Measurements from ENCODE around the gene PDXP. TPM values are rescaled to one million over a fixed set of nuclear protein-coding genes. Genes with fewer than 3 reads are reported as not detected.

Gene PDXP
- total RNA-seq, 1 experiment from 2014 or later = 24.5 TPM

DNA sequence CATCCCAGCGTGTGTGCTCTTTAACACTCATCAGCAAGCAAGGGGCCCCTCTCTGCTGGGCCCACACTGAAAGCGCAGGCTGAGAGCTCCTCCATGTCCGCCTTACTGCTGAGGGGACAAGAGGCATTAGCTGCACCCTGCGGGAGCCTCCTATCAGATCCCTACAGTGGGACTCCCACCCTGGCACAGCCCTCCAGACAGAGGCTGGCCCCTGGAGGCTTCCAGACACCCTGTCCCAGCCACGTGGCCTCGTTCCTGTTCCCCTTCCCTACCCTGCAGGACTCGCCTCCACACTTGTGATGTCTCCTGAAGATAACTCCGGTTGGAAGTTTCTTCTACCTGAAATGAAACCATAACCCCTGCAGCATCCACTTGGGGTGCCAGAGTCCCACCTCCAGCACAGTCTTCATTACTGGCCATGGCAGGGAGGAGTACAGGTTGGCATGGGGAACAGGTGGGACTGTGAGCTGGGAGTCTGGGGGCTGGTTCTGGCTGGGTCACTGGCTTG, 24.1 kb upstream of the PDXP start:
- CTCF ChIA-PET = interaction anchor here (0.5 to 1.3 kb wide), 4 partner anchors 9 to 134 kb away, joined by 3 to 8 read pairs (median 4); partner anchors contain the start of gene GGA1
- intact Hi-C loops (cut with micrococcal nuclease; ENCODE audit: unreplicated experiment) = no loop called here
- H3K4me3 ChIP-seq (ENCODE audit: low read depth, low read length) = no peak overlapping the region
- no peaks in the 10 kb centered on the region; the same call in 1 of the 2 replicates for H3K36me3 ChIP-seq (ENCODE audit: control insufficient read depth, insufficient read depth, low read length)
- BruUV-seq (replicated peaks) = no TSS peak
- Mint-ChIP-seq H3K27me3 (ENCODE audit: insufficient read depth, unreplicated experiment) (no peaks in the 10 kb centered on the region), H3K4me3 (ENCODE audit: unreplicated experiment) (no peak overlapping the region), H3K4me1 (ENCODE audit: low read depth, unreplicated experiment) (peaks cover 12% of the 10 kb centered on the region), H3K9me3 (ENCODE audit: unreplicated experiment) (no peaks in the 10 kb centered on the region), H3K36me3 (ENCODE audit: insufficient read depth, unreplicated experiment) (peaks cover 4% of the 10 kb centered on the region), H3K27ac (ENCODE audit: unreplicated experiment) (peak overlapping the region; percentile 57)
- POLR2A ChIA-PET = interaction anchor here (0.6 kb wide), 1 partner anchor 764 kb away, joined by 3 read pairs; no protein-coding TSS in a partner anchor
- TF ChIP-seq, protein P1, sequence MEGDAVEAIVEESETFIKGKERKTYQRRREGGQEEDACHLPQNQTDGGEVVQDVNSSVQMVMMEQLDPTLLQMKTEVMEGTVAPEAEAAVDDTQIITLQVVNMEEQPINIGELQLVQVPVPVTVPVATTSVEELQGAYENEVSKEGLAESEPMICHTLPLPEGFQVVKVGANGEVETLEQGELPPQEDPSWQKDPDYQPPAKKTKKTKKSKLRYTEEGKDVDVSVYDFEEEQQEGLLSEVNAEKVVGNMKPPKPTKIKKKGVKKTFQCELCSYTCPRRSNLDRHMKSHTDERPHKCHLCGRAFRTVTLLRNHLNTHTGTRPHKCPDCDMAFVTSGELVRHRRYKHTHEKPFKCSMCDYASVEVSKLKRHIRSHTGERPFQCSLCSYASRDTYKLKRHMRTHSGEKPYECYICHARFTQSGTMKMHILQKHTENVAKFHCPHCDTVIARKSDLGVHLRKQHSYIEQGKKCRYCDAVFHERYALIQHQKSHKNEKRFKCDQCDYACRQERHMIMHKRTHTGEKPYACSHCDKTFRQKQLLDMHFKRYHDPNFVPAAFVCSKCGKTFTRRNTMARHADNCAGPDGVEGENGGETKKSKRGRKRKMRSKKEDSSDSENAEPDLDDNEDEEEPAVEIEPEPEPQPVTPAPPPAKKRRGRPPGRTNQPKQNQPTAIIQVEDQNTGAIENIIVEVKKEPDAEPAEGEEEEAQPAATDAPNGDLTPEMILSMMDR (IDR thresholded peaks at IDR 0.05; ENCODE audit: insufficient read depth in 1 of 2, low read depth in 1 of 2, low read length in 1 of 2, severe bottlenecking in 1 of 2, unreplicated experiment in 1 of 2) = peak in 1 of 2 experiments; percentile 30
- H3K27me3 ChIP-seq (replicated peaks; ENCODE audit: control insufficient read depth, insufficient read depth, low read length) = no peaks in the 10 kb centered on the region
- H3K9me3 ChIP-seq = no peaks in the 10 kb centered on the region
- H3K4me1 ChIP-seq = peaks cover 27% of the 10 kb centered on the region
- no peak for DNase-seq

DNA sequence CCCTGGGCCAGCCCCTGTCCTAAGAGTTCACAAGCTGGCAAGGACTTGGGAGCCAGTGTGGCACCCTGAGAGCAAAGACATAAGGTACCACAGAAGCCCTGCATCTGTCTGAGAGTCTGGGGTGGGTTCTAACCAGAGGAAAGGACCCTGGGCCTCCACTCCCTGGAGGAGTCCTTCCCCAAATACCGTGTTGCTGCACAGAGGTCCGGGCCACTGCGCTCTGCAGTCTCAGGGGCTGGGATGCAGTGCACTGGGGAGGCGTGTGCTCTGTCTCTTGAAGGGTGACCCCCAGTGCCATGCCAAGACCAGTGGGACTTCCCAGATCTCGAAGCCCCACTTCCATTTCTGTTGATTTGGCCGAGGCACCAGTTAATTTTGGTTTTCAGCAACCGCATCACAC, 23.4 kb upstream of the PDXP start:
- Histone ChIP-seq H3K9me3 (no peaks in the 10 kb centered on the region), H3K4me1 (peaks cover 27% of the 10 kb centered on the region), H3K36me3 (ENCODE audit: control insufficient read depth, insufficient read depth, low read length) (no peaks in the 10 kb centered on the region; the same call in 1 of the 2 replicates), H3K4me3 (ENCODE audit: low read depth, low read length) (no peak overlapping the region), H3K27me3 (replicated peaks; ENCODE audit: control insufficient read depth, insufficient read depth, low read length) (no peaks in the 10 kb centered on the region)
- BruUV-seq (replicated peaks) = no TSS peak
- Mint-ChIP-seq H3K4me1 (ENCODE audit: low read depth, unreplicated experiment) (peaks cover 12% of the 10 kb centered on the region), H3K36me3 (ENCODE audit: insufficient read depth, unreplicated experiment) (peaks cover 4% of the 10 kb centered on the region), H3K27ac (ENCODE audit: unreplicated experiment) (no peak overlapping the region), H3K27me3 (ENCODE audit: insufficient read depth, unreplicated experiment) (no peaks in the 10 kb centered on the region), H3K4me3 (ENCODE audit: unreplicated experiment) (no peak overlapping the region), H3K9me3 (ENCODE audit: unreplicated experiment) (no peaks in the 10 kb centered on the region)
- ChIA-PET POLR2A (no interaction called here), CTCF (interaction anchor here (0.5 to 1.3 kb wide), 2 partner anchors 46 to 134 kb away, joined by 3 read pairs; no protein-coding TSS in a partner anchor)
- TF ChIP-seq, protein P1 (IDR thresholded peaks at IDR 0.05; ENCODE audit: insufficient read depth in 1 of 2, low read depth in 1 of 2, low read length in 1 of 2, severe bottlenecking in 1 of 2, unreplicated experiment in 1 of 2) = no peak
- DNase-seq = no peak
- intact Hi-C loops (cut with micrococcal nuclease; ENCODE audit: unreplicated experiment) = no loop called here

DNA sequence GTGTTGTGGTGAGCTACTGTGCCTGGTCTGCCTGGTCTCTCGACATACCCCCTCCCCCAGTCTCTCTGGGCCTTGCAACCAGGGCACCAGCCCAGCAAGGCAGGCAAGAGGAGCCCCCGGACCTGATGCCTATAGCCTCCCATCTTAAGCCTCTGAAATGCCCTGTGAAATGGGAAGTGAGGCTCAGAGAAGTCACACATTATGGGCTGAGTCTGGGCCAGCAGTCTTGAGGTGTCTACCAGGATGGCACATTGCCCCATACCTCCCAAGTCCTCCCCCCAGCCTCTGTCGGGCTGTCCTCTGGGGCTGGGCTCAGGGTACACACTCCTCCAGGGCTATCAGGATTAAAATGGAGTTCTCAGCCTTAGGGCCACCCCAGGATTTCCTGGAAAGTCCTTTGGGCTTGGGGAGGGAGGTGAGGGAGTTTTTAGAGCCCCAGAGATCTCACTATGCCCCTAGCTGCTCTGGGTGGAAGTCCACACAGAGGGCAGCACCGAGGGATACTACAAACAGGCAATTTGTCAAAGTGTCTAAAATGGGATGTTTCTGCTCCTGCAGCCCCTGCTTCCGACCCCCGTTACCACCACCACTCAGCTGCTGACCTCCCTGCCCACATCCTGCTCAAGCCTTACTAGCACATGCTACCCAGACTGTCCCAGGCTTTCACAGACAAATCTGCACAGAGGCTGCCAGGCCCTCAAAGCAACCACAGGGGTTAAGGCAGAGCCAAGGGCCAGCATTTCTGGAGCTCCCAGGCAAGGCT, 22.2 kb upstream of the PDXP start:
- POLR2A ChIA-PET = no interaction called here
- no TSS peak for BruUV-seq (replicated peaks)
- CTCF ChIA-PET = interaction anchor here (0.6 to 1.8 kb wide), 2 partner anchors 22 to 34 kb away, joined by 3 to 4 read pairs; partner anchors contain the start of gene PDXP
- no peak for DNase-seq
- TF ChIP-seq, protein P1 (IDR thresholded peaks at IDR 0.05; ENCODE audit: insufficient read depth in 1 of 2, low read depth in 1 of 2, low read length in 1 of 2, severe bottlenecking in 1 of 2, unreplicated experiment in 1 of 2) = peak in 1 of 2 experiments; percentile 32
- no peaks in the 10 kb centered on the region for H3K27me3 Mint-ChIP-seq (ENCODE audit: insufficient read depth, unreplicated experiment)
- no peaks in the 10 kb centered on the region for H3K27me3 ChIP-seq (replicated peaks; ENCODE audit: control insufficient read depth, insufficient read depth, low read length)
- H3K36me3 ChIP-seq (ENCODE audit: control insufficient read depth, insufficient read depth, low read length) = no peaks in the 10 kb centered on the region; the same call in 1 of the 2 replicates
- peaks cover 4% of the 10 kb centered on the region for H3K36me3 Mint-ChIP-seq (ENCODE audit: insufficient read depth, unreplicated experiment)
- no peak overlapping the region for H3K4me3 ChIP-seq (ENCODE audit: low read depth, low read length)
- no peaks in the 10 kb centered on the region for H3K9me3 ChIP-seq
- no peak overlapping the region for H3K27ac Mint-ChIP-seq (ENCODE audit: unreplicated experiment)
- H3K4me1 Mint-ChIP-seq (ENCODE audit: low read depth, unreplicated experiment) = peaks cover 12% of the 10 kb centered on the region
- H3K4me3 Mint-ChIP-seq (ENCODE audit: unreplicated experiment) = no peak overlapping the region
- peaks cover 35% of the 10 kb centered on the region for H3K4me1 ChIP-seq
- intact Hi-C loops (cut with micrococcal nuclease; ENCODE audit: unreplicated experiment) = no loop called here
- no peaks in the 10 kb centered on the region for H3K9me3 Mint-ChIP-seq (ENCODE audit: unreplicated experiment)
